SH-SY5Y (cell line): Measurements from ENCODE around the gene ITPKB.

ENCODE experiments used
- GATA2 ChIP-seq: IDR thresholded peaks from 2 replicates; pipeline ENCODE4 v1.6.1; 2011; ENCODE audit warnings: mild to moderate bottlenecking, low read depth, low read length
- GATA3 ChIP-seq: IDR thresholded peaks from 2 replicates; pipeline ENCODE4 v1.6.1; 2011; ENCODE audit warnings: low read depth, mild to moderate bottlenecking, low read length, moderate library complexity

The ITPKB gene

DNA sequence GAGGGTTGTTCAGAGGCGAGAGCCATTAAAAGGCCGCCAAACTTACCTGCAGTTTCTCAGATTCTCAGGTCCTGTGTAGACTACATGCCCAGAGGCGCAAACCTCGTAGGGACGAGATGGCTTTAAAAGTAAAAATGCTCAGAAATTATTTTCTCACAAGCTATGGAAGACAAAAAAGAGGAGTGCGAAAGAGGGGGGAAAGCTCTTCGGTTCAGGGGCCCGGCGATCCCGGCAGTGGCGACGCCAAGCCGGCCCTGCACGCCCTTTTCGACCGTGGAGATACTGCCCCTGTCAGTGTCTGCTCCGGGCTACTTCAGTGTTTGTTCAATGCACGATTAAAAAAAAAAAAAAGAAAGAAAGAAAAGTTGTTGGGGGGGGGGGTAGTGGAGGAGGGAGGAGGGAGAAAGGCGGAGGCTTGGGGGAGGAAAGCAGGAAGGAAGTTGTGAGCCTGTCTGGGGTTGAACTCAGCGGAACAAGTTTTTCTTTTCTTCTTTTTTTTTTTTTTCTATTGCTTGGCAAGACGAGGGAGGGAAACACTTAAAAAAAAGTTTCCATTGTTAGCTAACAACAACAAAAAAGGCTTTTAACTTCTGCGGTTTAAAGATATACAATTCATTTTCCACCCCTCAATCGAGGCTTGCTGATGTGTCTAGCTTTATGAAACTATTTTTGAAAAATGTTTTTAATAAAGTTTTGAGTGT, at the start of gene ITPKB:
Gene ITPKB (minus strand): TSS at position 288 of the 701 bp plus-strand sequence. CDS start 1,824 bp downstream, outside the sequence.
- no peak for TF ChIP-seq GATA2
- TF ChIP-seq GATA3: no peak

DNA sequence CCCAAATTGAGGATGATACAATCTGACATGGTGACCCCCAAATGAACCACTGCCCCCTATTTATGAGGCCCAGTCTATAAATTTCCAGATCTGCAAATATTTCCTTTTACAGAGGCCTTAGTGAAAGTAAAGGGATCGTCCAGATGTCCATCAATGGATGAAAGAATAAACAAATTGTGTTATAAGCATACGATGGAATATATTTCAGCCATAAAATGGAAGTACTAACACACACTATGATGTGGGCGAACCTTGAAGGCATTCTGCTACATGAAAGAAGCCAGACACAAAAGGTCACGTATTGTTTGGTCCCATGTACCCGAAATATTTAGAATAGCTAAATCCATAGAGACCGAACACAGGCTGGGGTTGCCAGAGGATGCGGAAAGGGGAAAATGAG, 48.6 kb upstream of the ITPKB start:
- TF ChIP-seq GATA3 (no peak), GATA2 (no peak)

DNA sequence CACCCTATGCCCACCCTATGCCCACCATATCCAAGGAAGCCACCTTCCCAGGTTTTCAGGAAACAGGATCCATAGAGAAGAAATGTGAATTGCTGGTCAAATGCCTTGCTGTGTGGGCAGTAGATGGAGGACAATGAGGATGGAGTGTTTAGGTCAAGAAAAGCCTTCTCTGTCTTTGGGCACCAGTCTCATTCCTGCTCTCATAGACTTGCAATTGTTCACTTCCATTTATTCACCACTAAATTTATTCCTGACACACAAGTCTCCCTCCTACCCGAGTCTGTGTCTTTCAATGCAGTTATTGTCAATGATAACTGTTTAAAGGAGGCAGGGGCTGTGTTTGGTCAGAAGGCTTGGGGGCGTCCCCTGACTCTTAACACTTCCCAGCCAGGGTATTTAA, 48.0 kb upstream of the ITPKB start:
- no peak for TF ChIP-seq GATA3
- no peak for TF ChIP-seq GATA2

DNA sequence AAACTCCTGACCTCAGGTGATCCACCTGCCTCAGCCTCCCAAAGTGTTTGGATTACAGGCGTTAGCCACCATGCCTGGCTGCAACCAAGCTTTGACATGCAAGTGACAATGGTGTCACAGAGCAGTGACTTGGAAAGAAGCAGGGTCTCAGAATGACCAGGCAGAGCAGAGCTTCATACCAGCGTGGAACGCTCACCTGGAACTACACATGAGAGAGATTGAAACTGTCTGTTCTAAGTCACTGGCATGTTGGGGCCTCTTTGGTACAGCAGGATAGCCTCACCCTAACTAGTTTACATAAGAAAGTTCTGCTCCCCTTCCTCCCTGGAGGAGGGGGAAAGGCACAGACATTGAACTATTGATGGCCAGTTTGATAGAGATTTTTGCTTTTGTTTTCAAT, 47.5 kb upstream of the ITPKB start:
- TF ChIP-seq GATA2: no peak
- no peak for TF ChIP-seq GATA3

DNA sequence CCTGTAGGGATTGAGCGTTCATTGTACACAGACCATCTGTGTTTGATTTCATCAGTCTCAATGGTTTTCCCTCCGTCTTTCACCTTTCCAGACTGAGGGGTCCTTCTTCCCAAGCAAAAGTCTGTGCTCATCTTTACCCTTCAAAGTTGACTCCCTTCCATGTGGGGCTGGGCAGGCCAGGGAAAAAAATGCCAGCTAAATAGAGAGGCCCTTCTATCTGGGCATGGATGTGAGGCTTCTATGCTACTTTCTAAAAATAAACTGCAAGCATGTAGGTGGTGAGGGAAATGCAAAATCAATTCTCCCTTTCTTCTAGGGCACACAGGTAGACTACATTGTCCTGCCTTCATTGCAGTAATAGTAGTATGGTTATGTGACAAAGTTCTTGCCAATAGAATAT, 46.7 kb upstream of the ITPKB start:
- TF ChIP-seq GATA3 (no peak), GATA2 (no peak)

DNA sequence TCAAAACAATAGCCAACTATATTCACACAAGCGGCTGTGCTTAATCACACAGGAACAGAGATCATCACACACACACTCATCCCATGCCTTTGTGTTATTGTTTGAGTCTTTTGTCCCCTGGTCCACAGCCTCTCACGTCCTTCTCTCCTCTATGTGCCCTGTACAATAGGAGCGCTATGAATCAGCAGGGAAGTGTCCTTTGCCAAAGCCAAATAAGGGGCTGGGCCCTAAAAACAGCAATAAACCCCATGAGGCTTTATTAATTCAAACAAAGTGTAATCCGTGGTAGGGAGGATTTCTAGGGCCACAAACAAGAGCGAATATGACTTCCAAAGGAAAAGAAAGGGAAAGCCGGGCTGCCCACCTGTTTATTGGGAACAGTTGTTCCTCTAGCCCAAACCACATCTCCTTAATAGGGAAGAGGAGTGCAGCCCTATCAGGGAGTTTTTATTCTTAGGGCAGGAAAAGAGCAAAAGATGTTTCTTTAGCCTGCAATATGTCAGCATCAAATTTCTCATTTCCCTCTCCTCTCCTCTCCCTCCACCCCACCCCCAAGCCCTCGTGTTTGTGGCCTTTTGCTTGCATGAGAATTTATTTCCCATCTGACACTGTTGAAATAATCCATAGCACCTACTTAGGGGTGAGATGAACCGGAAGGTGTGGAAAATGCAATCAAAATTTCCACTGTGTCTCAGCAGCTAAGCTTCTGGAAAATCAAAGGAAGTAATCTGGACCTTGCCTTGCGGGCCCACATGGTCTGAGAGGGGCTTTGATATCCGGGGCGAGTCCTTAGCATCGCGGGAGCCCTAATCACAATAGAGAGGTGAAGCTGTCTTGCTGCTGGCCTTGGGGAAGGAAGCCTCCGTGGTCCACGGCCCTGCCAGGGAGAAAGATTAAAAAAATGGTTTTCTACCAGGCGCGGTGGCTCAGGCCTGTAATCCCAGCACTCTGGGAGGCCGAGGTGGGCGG, 45.3 kb upstream of the ITPKB start:
- no peak for TF ChIP-seq GATA3
- TF ChIP-seq GATA2: no peak

DNA sequence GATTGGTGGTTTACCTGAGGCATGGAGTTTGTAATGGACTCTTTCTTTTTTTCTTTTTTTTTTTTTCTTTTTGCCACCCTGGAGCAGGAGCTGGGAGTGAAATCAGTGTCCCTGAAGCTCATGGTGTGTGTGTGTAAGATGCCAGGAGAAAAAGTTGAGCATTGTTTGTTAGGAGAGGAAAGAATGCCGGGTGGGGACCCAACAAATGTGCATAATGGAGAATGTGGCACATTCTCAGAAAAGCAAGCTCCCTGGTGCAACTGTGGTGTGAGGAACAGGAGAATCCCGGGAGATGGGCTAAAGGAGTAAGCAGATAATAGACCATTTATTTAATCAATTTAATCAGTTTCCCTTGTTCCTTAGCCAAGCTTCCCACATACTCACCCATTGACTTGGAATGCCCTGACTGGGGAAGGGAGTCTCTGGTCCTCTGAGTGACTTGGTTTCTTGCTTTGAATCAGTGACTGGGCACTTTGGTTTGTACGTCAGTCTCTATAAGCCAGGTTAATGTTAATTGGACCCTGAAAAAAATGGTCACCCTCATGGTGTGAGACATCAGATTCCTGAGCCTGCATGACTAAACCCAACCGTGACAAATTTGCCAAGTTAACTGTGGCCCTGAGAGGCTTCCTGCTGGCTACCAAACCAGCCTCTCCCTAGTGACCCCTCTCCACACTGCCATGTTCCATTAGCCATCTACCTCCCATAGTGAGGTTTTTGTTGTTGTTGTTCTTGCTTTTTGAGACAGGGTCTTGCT, 43.9 kb upstream of the ITPKB start:
- no peak for TF ChIP-seq GATA3
- no peak for TF ChIP-seq GATA2

DNA sequence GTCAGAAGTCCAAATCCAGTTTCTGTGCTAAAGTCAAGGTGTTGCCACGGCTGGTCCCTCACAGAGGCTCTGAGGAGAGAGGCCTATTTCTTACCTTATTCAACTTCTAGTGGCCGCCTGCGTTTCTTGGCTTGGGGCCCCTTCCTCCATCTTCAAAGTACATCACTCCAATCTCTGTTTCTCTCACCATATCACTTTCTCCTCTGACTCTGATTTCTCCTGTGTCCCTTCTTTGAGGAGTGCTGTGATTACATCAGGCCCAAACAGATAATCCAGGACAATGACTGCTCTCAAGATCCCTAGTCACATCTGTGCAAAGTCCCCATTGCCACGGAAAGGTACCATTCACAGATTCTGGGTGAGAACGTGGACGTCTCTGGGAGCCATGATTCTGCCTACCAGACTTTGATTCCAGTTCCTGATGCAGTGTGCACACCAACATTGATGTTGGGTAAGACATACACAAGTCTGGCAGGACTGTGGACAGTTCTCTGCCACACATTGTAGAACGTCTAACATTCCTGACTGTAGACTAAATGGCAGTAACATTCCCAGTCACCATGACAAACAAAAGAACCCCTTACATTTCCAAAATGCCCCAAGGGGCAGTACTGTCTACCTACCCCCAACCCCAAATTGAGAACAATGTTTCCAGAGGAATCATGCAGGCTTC, 43.0 kb upstream of the ITPKB start:
- TF ChIP-seq GATA2: no peak
- TF ChIP-seq GATA3: no peak

DNA sequence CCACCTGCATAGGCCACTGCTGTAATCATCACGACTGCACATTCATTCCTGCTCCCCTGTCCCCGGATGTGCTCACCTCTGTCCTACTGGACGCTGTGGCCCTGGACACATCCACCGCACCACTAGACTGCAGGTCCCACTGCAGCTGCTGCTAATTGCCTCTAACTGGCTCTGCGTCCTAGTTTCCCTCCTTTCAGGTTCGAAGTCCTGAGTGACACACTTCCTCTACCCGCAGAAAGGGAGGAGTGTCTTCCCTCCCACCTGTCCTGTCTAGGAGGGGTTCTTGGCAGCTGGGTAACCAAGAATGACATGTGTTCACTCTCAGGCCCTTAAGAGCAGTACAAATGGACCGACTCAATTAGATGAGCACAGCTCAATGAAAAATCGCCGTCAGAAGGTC, 40.5 kb upstream of the ITPKB start:
- TF ChIP-seq GATA3 (no peak), GATA2 (no peak)

DNA sequence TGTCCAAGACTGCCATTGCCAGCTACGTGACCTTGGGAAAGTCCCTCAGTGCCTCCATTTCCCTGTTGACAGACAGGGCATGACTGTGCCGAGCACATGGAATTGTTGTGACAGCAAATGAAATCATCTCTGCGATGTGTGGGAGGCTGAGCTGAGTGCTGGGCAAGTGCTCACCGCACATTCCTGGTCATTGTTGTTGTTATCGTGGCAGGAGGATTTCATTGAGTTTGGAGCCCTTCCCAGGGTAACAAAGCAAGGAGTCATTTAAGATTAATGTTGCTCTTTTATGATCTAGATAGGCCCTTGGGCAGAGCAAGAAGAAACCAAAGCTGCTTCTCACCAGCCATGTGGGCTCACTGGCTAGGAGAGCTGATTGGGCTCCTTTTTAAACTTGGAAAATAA, 39.6 kb upstream of the ITPKB start:
- TF ChIP-seq GATA3: no peak
- no peak for TF ChIP-seq GATA2

DNA sequence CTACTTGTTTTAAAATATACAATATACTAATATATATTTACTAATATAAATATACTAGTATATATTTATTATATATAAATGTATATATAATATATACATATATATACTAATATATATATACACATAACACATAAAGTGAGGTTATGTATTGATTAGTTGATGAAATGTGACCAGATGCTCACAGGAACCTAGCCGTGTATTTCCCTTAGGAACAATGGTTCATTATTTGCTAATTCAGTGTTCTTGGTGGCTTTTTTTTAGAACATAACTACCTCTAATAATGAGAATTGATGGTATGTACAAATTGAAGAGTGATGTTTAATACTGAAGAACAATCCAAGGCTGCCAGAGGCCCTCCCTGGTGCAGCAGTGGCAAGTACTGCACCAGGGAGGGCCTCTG, 37.9 kb upstream of the ITPKB start:
- TF ChIP-seq GATA3: no peak
- TF ChIP-seq GATA2: no peak

DNA sequence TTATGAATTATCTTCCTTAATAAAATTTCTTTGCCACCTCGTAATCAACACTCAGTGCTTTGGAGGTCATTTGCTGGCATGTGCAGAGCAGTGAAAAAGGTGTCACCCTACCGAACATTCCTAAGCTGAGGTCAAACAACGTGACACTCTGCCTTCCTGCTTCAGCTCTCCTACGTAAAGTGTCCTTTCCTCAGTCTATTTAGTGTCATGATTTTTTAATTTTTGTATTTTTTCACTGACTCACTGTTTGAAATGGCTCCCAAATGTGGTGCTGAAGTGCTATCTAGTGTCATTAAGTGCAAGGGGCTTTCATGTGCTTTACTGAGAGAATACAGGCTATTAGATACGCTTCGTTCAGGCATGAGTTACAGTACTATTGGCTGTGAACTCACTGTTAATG, 37.0 kb upstream of the ITPKB start:
- TF ChIP-seq GATA2 (no peak), GATA3 (no peak)

DNA sequence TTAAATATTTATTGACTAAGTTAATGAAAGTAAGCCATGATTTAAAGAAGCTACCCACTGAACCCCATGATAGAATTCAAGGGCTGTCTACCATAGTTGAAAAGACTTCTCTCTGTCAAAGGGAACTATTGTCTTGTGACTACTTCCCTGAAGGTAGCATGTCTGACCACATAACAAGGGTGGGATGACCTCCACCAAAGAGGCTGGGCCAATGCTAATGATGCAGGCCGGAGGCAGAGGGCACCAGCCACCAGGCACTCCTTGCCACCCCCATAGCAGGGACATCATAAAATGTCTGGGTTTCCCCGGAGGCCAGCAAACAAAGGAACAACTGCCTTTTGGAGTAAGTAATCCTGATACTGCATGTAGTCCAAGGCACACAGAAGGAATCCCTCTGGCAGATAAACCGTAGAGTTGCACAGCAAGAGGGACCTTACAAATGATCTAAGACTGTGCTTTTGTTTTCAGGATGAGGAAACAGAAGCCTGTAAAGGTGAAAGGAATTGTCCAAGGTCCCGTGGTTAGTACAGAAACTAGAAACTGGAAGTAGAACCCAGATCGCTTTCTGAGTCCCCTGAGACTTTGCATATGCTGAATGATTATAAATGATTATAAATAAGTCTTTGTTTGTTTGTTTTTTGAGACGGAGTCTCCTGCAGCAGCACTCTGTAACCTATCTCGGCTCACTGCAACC, 33.5 kb upstream of the ITPKB start:
- no peak for TF ChIP-seq GATA3
- TF ChIP-seq GATA2: no peak
